SIG-M5 (cell line): ENCODE data around the gene SNTB2.

ENCODE experiments used
- DNase-seq: peaks from one replicate; lab custom pipeline; 2025; lab: John Stamatoyannopoulos, UW

Gene SNTB2

DNA sequence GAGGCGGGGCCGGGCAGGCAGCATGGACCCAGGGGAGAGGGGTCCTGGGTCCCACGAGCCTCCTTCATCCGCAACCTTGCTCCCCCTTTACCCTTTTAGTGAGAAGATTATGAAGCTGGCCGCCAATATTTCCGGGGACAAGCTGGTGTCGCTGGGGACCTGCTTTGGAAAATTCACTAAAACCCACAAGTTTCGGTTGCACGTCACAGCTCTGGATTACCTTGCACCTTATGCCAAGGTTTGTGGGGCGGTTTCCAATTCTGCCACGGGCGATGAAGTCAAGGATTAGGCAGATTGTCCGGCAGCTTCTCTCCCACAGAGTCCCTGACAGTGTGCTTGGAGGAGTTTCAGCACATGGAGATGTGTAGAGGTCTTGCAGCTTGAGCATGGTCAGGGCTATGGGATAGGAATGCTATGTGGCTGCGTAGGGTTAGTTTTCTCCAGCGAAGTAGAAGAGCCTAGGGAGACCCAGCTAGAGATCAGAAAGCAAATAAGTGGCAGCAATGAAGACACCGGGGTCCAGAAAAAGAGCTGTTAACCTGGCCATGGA, 153.2 kb downstream of the SNTB2 start:
- DNase-seq = no peak

DNA sequence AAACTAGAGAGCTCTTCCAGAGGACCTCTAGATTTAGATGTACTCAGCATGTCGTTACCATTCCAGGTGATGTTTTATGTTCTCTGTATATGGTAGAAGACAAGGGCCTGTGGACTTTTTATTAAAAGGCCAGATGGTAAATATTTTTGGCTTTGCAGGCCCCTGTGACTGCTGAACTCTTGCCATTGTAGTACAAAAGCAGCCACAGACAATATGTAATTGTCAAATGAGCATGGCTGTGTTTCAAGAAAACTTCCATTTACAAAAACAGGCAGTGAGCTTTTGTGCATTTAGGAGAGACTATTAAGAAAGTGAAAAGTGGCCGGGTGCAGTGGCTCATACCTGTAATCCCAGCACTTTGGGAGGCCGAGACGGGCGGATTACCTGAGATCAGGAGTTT, 157.2 kb downstream of the SNTB2 start:
- no peak for DNase-seq

DNA sequence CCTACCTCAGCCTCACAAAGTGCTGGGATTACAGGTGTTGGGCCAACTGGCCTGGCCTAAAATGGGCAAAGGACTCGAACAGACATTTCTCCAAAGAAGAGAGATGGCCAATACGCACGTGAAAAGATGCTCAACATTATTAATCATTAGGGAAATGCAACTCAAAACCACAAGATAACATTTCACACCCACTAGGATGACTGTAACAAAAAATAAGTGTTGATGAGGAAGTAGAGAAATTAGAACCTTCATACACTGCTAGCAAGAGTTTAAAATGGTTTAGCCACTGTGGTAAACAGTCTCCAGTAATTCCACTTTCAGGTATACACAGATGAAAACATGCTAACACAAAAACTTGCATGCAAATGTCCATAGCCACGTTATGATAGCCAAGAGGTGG, 159.0 kb downstream of the SNTB2 start:
- no peak for DNase-seq

DNA sequence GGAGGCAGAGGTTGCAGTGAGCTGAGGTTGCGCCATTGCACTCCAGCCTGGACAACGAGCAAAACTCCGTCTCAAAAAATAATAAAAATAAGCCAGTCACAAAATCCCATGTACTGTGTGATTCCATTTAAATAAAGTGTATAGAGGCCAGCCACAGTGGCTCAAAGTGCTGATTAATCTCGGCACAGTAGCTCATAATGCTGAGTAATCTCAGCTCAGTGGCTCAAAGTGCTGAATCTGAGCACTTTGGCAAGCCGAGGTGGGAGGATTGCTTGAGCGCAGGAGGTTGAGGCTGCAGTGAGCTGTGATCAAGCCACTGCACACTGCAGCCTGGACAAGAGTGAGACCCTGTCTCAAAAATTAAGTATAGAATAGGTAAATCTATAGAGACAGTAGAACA, 159.7 kb downstream of the SNTB2 start:
- no peak for DNase-seq

DNA sequence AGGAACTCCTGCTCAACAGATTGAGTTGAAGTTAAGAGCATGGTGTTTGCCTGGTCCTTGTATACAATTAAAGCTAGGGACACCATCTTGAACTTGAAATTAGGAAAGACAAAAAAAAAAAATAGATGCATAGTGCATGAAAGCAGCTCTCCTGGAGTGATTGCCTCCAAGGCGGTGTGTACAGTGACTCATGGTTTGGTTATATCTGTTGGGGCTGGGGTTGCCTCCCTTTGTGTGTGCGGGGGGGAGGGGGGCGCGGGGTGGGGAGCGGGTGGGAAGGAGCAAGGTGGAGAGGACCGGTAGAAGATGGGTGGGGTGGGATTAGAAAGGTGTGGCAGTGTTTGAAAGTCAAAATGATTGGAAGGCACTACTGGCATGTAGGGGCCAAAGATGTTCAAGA, 161.3 kb downstream of the SNTB2 start:
- no peak for DNase-seq

DNA sequence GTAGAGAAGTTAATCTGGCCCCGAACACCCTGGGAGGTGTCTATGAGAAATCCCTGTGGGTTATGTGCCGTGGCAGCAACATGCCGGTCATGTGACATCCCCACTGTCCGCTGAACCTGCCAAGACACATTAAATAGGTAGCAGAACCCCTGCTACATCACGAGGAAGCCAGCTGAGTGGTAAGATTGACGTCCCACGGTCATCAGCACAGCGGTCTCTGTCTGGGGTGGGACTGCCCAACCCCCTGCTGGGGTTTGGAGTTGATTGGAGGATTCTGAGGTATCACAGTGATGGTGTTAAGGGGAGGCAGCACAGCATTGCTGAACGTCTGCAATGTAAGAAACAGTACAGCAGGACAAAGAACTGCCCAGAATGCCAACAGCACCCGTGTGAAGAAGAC, 162.6 kb downstream of the SNTB2 start:
- DNase-seq = no peak

DNA sequence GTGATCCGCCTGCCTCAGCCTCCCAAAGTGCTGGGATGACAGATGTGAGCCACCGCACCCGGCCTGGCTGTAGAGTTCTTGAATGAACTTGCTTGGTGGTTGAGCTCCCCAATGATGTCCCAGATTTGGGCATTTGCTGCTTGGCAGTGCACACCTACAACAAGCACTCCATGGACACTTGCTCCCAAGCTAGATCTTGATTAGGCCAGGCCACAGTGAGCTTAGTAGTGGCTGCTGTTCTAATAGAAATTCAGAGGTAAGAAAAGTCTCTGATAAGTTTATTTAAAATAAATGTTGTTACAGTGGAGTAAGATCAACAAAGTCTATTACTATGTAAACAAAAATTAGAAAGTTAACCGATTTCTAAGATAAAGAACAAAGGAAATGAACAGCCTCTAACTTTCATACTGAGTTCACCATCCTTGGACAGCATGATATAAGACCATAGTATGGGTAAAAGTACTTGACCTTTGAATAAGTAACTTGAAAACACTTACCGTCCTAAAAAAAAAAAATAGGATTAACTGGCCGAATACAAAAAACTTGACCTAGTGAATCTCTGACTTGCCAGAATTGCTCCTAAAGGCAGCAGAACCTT, 163.7 kb downstream of the SNTB2 start:
- no peak for DNase-seq

DNA sequence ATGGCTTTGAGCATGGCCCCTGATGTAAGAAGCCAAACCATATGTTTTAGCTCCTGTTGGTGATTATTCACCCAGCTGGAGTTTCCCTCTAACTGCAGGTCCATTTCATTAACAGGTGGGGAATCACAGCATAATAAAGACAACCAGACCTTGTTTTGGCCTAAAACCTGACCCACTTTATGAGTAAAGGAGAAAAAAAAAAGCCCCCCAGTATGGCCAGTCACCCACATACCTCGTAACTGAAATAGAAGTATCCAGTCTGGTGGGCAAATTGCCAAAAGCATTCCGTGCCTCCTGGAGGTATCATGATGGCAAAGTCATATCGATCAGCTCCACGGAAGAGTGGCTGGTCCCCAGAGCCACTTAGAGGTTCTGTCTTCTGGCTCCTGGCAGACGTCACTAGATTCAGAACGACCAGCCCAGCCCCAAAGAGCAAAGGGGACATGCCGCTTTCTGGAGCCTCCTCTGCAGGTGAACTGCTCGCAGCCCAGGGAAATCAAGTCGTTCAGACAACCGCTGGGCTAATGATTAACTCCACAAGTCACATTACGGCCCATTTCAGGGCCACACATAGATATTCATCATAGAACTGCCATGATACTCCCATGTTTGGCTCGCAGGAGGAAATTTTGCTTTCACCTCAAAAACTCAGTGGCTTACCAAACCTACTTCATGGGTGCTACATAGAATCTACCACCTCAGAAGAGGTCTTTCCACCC, 164.5 kb downstream of the SNTB2 start, which contains the start of gene TMED6:
Gene TMED6, minus strand, starts transcription at position 478 of the 719 bp plus-strand sequence. Its CDS starts 33 bp downstream, at position 445.
- DNase-seq = no peak
